Hematopoietic multipotent progenitor cell treated with erythropoietin and hydrocortisone succinate and interleukin-3 and kit ligand, for 15 days (in vitro differentiated cells): Measurements from ENCODE around the gene RHBDD1.

Experiments used
- DNase-seq: peaks from one replicate; pipeline ENCODE4 v3.0.0-alpha.2; 2015; ENCODE audit warnings: low spot score

Gene RHBDD1

GRCh38 chr2:226916669-226917068 lies 80.8 kb downstream of the RHBDD1 start:
- no peak for DNase-seq

GRCh38 chr2:226932443-226932842 lies 96.6 kb downstream of the RHBDD1 start:
- DNase-seq, result no peak

- DNase-seq, result no peak
Measured at GRCh38 chr2:226934546-226935201, 98.8 kb downstream of the RHBDD1 start.

- DNase-seq, result no peak
Measured at GRCh38 chr2:226943862-226944620, 108.2 kb downstream of the RHBDD1 start.

GRCh38 chr2:226953206-226953605 lies 117.4 kb downstream of the RHBDD1 start:
- DNase-seq, result no peak

DNA sequence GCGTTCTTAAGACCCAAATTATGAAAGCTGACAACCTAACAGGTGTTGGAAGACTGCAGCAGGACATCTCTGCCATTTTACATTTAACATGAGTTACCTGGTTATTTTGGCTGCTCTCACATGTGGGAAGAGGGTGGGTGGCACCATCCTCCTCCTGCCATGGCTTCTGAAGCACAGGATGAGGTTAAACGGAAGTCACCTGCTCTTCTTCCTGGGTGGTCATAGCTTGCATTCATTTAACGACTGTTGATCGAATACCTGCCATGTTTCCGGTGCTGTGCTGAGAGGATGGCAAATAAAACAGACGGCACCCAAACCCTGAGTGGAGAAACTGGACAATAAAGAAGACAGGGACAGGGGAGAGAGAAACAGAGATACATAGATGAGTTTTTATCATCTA lies 118.0 kb downstream of the RHBDD1 start:
- DNase-seq, result no peak

DNA sequence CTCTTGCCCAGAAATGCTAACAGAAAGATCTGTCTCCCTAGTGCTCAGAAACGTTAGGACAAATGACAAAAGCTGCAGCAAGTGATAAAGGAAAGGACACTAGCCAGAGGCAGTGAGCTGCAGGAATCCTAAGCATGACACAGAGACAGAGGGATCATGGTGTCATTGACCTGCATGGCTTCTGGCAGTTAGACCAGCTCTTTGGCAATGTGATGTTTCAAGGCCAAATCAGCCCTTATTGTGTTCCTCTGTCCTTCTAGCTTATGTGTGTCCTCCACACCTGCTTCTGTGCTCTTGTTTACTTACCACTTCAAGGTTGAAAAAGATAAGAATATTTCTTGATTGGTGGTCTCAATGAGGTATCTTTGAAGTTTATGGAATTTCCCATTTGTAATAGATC lies 120.8 kb downstream of the RHBDD1 start:
- no peak for DNase-seq

GRCh38 chr2:226959418-226959817 lies 123.6 kb downstream of the RHBDD1 start:
- no peak for DNase-seq

DNA sequence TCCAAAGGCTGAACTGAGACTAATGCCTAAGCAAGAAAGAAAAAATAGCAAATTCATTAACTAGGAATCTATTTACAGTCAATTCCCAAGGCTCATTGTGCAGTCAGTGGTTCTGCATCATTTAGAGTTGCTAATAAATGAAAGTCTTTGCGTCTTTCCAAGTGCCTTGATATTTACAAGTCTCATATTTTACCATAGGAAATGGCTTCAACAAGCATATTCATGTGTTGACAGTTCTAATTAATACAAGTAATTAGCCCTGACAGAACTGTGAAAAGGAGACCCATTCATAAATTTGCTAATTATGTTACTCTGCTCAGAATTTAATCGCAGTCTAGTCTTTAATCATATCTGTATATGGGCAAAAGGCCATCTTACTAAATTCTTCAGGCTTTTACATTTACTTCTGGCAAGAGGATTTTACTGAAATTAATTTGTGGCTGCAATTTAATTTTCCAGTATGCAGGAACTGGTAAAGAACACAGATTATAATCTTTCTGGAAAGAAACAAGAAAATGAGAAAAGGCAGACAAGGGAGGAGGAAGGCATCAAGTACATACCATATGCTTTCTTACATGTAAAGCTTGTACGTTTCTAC lies 126.4 kb downstream of the RHBDD1 start:
- DNase-seq, result no peak

GRCh38 chr2:226963528-226963927 lies 127.7 kb downstream of the RHBDD1 start:
- no peak for DNase-seq

DNA sequence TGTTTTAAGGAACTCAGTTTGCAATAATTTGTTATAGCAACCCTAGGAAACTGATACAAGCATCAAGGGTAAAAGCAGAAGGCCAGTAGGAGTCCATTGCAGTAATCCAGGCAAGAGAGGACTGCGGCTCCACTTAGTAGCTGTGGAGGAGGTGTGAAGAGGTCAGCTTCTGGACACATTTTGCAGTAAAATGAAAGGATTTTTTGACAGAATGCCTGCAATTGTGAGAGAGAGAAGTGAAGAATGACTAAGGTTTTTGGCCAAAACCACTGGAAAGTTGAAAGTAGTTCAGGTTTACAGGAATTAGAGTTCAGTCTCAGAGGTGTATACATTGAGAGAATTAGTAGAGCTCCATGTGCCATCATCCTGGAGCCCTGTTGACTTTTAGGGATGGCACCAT lies 129.5 kb downstream of the RHBDD1 start:
- no peak for DNase-seq

DNA sequence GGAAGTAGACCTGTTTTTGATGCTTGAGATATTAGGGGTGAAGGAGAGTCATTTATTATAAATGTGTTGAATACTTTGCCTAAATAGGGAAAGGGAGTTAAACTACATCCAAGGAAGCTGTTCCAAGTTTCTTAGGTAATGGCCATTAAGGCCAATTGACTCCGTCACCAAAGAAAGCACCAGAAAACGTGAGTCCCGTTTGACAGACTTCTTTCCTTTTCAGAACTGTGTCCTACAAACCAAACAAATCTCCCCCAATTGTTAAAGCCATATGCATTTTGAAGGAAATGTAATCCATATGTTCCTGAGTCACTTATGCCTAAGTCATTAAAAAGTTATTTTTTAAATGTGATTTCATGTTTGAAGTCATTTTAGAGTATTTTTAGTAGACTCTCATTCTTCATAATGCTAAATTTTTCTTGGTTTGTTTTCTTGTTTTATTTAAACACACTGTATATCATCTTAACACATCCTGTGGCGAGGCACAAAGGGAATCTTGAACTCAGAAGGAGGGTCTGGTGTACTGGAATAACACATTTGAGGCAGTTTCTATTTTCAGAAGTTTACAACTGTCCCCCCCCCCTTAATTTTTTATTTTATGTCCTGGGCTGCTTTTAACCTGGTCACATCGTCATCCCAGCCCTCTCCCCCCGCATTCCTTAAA lies 133.7 kb downstream of the RHBDD1 start:
- DNase-seq, result no peak

GRCh38 chr2:226970362-226970761 lies 134.5 kb downstream of the RHBDD1 start:
- DNase-seq, result no peak

- no peak for DNase-seq
Measured at GRCh38 chr2:226971084-226971483, 135.2 kb downstream of the RHBDD1 start.

DNA sequence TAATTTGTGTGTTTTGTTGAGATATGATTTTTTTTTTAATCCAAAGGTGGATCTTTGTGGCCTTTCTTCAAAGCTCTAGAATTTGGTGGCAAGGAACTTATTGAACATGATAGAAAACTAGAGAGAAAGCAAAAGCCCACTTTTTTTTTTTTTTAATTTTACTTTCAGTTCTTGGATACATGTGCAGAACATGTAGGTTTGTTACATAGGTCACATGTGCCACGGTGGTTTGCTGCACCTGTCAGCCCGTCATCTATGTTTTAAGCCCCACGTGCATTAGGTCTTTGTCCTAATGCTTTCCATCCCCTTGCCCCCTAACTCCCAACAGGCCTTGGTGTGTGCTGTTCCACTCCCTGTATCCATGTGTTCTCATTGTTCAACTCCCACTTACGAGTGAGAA lies 135.9 kb downstream of the RHBDD1 start:
- no peak for DNase-seq

GRCh38 chr2:226973816-226974215 lies 138.0 kb downstream of the RHBDD1 start:
- DNase-seq, result no peak

DNA sequence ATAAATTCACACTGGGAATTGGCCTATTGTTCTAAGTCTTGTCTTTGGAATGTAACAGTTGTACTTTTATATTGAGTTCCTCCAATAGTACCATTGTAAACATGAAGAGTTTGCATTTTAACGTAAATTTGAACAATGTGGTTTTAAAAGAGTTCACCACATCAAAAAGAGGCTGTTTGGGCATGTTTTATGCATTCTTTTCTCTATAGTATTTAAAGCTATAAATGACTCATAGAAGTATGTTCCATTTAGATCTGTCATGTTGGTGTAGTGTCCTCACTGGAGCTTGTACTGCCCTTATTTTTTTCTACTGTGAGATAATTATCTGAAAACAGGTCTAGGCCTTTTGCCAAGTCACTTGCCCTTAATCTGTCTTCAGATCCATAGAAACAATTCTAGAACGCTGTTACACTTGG lies 141.9 kb downstream of the RHBDD1 start:
- DNase-seq, result peak; percentile 41

- no peak for DNase-seq
Measured at GRCh38 chr2:226978300-226978699, 142.4 kb downstream of the RHBDD1 start.

GRCh38 chr2:226979004-226979403 lies 143.2 kb downstream of the RHBDD1 start:
- DNase-seq, result peak; percentile 14

DNA sequence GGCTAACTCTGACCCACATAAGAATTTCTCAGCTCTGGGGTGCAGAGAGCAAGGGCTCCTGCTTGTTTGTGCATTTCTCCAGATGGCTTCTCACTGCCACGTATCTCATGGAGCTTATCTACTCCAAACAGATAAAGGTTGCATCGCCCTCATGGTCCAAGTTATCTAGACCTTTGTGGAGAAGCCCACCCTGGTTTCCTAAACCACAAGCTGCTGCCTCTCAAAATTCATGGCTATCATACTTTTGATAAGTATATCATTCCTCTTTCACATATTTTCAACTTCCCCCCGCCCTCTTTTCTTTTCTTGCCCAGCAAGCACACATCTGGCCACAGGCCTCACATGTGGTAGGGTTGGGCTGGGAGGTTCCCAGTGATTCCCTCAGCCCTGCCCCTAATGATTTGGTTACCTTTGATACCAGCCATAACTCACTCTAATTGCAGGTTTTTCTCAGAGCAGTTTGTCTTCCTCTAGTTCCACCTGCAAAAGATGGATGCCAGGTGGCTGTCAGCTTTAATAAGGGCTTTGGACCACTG lies 146.0 kb downstream of the RHBDD1 start:
- DNase-seq, result peak; percentile 56

GRCh38 chr2:226983895-226984749 lies 148.3 kb downstream of the RHBDD1 start:
- DNase-seq, result peak; percentile 64
